Ovary (tissue), 3 donors: ENCODE measurements around the gene IGHMBP2.

Experiments
- EP300 ChIP-seq: sonication (generic); formaldehyde crosslinking; IDR thresholded peaks from one replicate; pipeline ENCODE4 v1.6.1; 2017; ENCODE audit warnings: antibody characterized with exemption
- POLR2A ChIP-seq: fragments of 450-650 bp; IDR thresholded peaks from one replicate; pipeline ENCODE4 v1.6.1; 2017; ENCODE audit warnings: antibody characterized with exemption, mild to moderate bottlenecking, moderate library complexity
- TF ChIP-seq, protein P1 (sequence below), 3 donors: fragments of 450-650 bp in 2 of 3; fragments of 200-600 bp in 1 of 3; IDR thresholded peaks; one replicate each; pipeline versions ENCODE4 v1.5.1 to v1.8.0; 2016 to 2022; ENCODE audit warnings: antibody characterized with exemption in 3 of 3, mild to moderate bottlenecking in 1 of 3
- donor health status: DM: no; HTN: no; CAD: no.

DNA sequence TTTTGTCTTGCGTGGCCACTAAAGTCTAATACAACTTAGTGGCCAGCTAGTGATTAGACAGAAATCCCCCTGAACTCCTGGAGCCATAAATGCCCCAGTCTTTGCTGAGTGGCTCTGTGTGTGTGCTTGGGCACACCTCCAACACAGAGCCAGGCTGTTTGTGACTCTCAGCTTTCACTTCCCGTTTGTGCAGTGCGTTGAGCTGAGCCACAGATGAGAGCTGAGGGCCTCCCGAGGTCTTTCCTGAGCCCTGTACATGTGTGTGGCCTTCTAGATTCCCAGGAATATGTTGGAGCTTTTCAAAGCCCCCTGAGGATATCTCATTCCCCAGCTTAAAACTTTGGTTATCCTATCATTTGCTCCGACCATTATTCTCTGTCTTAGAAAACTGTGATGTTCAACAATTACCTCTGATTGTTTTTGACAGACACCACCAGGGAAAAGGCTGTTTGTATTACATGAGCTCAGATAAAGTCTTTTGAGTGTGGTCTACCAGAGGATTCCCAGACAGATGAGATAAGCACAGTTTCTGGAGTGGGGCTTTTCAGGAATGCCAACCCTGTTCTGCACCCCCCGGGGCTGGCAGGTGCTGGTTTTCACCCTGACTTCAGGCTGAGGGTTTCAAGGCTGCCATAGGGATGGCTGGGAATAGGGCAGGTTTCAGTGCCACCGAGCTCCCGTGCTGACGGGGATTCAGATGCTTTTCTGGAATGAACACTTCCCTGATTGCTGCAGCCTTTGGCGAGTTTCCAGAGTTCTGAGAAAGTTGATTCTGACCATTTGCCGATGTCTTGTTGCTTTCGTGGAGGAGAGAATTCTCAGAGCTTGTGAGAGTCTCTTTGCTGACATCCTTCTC is 23.8 kb downstream of the IGHMBP2 start:
- TF ChIP-seq, protein P1, sequence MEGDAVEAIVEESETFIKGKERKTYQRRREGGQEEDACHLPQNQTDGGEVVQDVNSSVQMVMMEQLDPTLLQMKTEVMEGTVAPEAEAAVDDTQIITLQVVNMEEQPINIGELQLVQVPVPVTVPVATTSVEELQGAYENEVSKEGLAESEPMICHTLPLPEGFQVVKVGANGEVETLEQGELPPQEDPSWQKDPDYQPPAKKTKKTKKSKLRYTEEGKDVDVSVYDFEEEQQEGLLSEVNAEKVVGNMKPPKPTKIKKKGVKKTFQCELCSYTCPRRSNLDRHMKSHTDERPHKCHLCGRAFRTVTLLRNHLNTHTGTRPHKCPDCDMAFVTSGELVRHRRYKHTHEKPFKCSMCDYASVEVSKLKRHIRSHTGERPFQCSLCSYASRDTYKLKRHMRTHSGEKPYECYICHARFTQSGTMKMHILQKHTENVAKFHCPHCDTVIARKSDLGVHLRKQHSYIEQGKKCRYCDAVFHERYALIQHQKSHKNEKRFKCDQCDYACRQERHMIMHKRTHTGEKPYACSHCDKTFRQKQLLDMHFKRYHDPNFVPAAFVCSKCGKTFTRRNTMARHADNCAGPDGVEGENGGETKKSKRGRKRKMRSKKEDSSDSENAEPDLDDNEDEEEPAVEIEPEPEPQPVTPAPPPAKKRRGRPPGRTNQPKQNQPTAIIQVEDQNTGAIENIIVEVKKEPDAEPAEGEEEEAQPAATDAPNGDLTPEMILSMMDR (IDR thresholded peaks at IDR 0.05) = no peak
- TF ChIP-seq POLR2A (no peak), EP300 (no peak)
